Natural killer cell (primary cell): Measurements from ENCODE around the gene BARHL2. TPM values are rescaled to one million over a fixed set of nuclear protein-coding genes. Genes with fewer than 3 reads are reported as not detected.

Source experiments
- ATAC-seq, 3 donors: fragments of 150-1000 bp in 2 of 3; fragments of 200-7000 bp in 1 of 3; cut with Tn5 transposase; 1 replicate in 1 of 3; 2 replicates in 2 of 3; pipeline ENCODE4 v1.10.0; 2021; ENCODE audit warnings: mild to moderate bottlenecking in 2 of 3, moderate library complexity in 2 of 3
- DNase-seq, 2 donors: peaks; one replicate each; pipeline versions ENCODE4 v3.0.0 to v3.0.0-alpha.2; 2013 to 2021; ENCODE audit warnings: mixed read lengths in 1 of 2
- H3K27ac ChIP-seq: one replicate; pipeline ENCODE4 v1.5.1; 2013; ENCODE audit warnings: mild to moderate bottlenecking, low read length
- H3K27me3 ChIP-seq: one replicate; pipeline ENCODE4 v1.6.1; 2013; ENCODE audit warnings: low read length; ENCODE audit not compliant: control insufficient read depth, insufficient read depth
- H3K36me3 ChIP-seq: one replicate; pipeline ENCODE4 v1.6.1; 2013; ENCODE audit warnings: low read length; ENCODE audit not compliant: control insufficient read depth, insufficient read depth
- H3K4me1 ChIP-seq: one replicate; pipeline ENCODE4 v1.6.1; 2013; ENCODE audit warnings: low read length; ENCODE audit not compliant: control insufficient read depth, insufficient read depth
- H3K4me3 ChIP-seq: one replicate; pipeline ENCODE4 v1.5.1; 2013; ENCODE audit warnings: low read length
- H3K9me3 ChIP-seq: one replicate; pipeline ENCODE4 v1.6.1; 2013; ENCODE audit warnings: low read length; ENCODE audit not compliant: control insufficient read depth, insufficient read depth
- H3K27ac Mint-ChIP-seq, 2 donors: one replicate each; pipeline ENCODE4 v1.8.0; 2022; ENCODE audit warnings: mild to moderate bottlenecking in 2 of 2, mixed read lengths in 2 of 2, moderate library complexity in 1 of 2
- H3K27me3 Mint-ChIP-seq, 2 donors: one replicate each; pipeline ENCODE4 v1.8.0; 2022; ENCODE audit warnings: low read depth in 2 of 2, mixed read lengths in 2 of 2
- H3K36me3 Mint-ChIP-seq: one replicate; pipeline ENCODE4 v1.8.0; 2022; ENCODE audit warnings: mixed read lengths
- H3K4me1 Mint-ChIP-seq, 2 donors: one replicate each; pipeline ENCODE4 v1.8.0; 2022; ENCODE audit warnings: mixed read lengths in 2 of 2
- H3K4me3 Mint-ChIP-seq: one replicate; pipeline ENCODE4 v1.8.0; 2022; ENCODE audit warnings: mild to moderate bottlenecking, moderate library complexity, mixed read lengths
- H3K9me3 Mint-ChIP-seq, 2 donors: one replicate each; pipeline ENCODE4 v1.8.0; 2022; ENCODE audit warnings: mixed read lengths in 2 of 2
- CTCF ChIP-seq: fragments of 200-600 bp; IDR thresholded peaks from one replicate; pipeline ENCODE4 v1.8.0; 2022; ENCODE audit warnings: antibody characterized with exemption
- WGBS: methylation state at CpG from one replicate; pipeline ENCODE4 v1.1.7; 2013; ENCODE audit warnings: missing lambda C conversion rate; ENCODE audit not compliant: insufficient coverage; 5-methylcytosine and 5-hydroxymethylcytosine counted together
- intact Hi-C: fragments of 100-400 bp; cut with micrococcal nuclease; formaldehyde crosslinking; loops from one replicate; pipeline ENCODE4 v1.14.2; 2022
- total RNA-seq, 4 donors: library from RNA; stranded (reverse); fragments of 120-200 nt in 1 of 4; gene quantifications; one replicate each; pipeline versions ENCODE4 v1.2.3 to v1.2.4, GENCODE V29; 2013 to 2022

BARHL2 gene
- total RNA-seq, 3 donors from 2014 or later (not counting 1 experiment from before 2014, with no cell fraction given), result not detected

- peaks cover 55 to 65% of the 10 kb centered on the region in 2 donors for H3K4me1 Mint-ChIP-seq
- Histone ChIP-seq H3K4me3 (no peak overlapping the region), H3K9me3 (peaks cover 29% of the 10 kb centered on the region), H3K27ac (no peak overlapping the region), H3K27me3 (peaks cover 88% of the 10 kb centered on the region), H3K4me1 (peaks cover 53% of the 10 kb centered on the region), H3K36me3 (no peaks in the 10 kb centered on the region)
- no peak overlapping the region for H3K27ac Mint-ChIP-seq
- intact Hi-C loops, result no loop called here
- H3K27me3 Mint-ChIP-seq, result peaks cover 85 to 93% of the 10 kb centered on the region in 2 donors
- H3K4me3 Mint-ChIP-seq, result peak overlapping the region; percentile 76
- TF ChIP-seq CTCF, result no peak
- H3K36me3 Mint-ChIP-seq, result peaks cover 22% of the 10 kb centered on the region
- ATAC-seq (no peak), DNase-seq (no peak)
- 11% methylated on average over 25 of the region's 25 CpGs for WGBS
- no peaks in the 10 kb centered on the region for H3K9me3 Mint-ChIP-seq
These were observed 11.6 kb upstream of the BARHL2 start for GRCh38 chr1:90728502-90729287.

- no peak overlapping the region for H3K27ac ChIP-seq
- H3K4me1 ChIP-seq, result peaks cover 59% of the 10 kb centered on the region
- DNase-seq (no peak), ATAC-seq (no peak)
- Mint-ChIP-seq H3K27ac (no peak overlapping the region), H3K4me3 (peak overlapping the region; percentile 76), H3K9me3 (no peaks in the 10 kb centered on the region), H3K4me1 (peaks cover 61 to 71% of the 10 kb centered on the region in 2 donors), H3K27me3 (peaks cover 88 to 93% of the 10 kb centered on the region in 2 donors), H3K36me3 (peaks cover 22% of the 10 kb centered on the region)
- H3K27me3 ChIP-seq, result peaks cover 93% of the 10 kb centered on the region
- peaks cover 31% of the 10 kb centered on the region for H3K9me3 ChIP-seq
- intact Hi-C loops, result no loop called here
- no peaks in the 10 kb centered on the region for H3K36me3 ChIP-seq
- no peak overlapping the region for H3K4me3 ChIP-seq
- 23% methylated on average over 4 of the region's 5 CpGs for WGBS
- TF ChIP-seq CTCF, result no peak
These were observed 10.9 kb upstream of the BARHL2 start for GRCh38 chr1:90727917-90728501.

- no peak for ATAC-seq
- TF ChIP-seq CTCF, result no peak
- no peak for DNase-seq
- peaks cover 60% of the 10 kb centered on the region for H3K4me1 ChIP-seq
- H3K4me3 Mint-ChIP-seq, result no peak overlapping the region
- peaks cover 93% of the 10 kb centered on the region for H3K27me3 ChIP-seq
- no peak overlapping the region for H3K4me3 ChIP-seq
- 14% methylated on average over 25 of the region's 25 CpGs for WGBS
- no peak overlapping the region for H3K27ac ChIP-seq
- peaks cover 85 to 94% of the 10 kb centered on the region in 2 donors for H3K27me3 Mint-ChIP-seq
- H3K4me1 Mint-ChIP-seq, result peaks cover 62 to 73% of the 10 kb centered on the region in 2 donors
- intact Hi-C loops, result no loop called here
- peaks cover 31% of the 10 kb centered on the region for H3K9me3 ChIP-seq
- peaks cover 22% of the 10 kb centered on the region for H3K36me3 Mint-ChIP-seq
- H3K27ac Mint-ChIP-seq, result no peak overlapping the region
- H3K36me3 ChIP-seq, result no peaks in the 10 kb centered on the region
- H3K9me3 Mint-ChIP-seq, result no peaks in the 10 kb centered on the region
These were observed 9.9 kb upstream of the BARHL2 start for GRCh38 chr1:90726986-90727480.
